Measurements from ENCODE around the gene GNL1.

Gene GNL1

GRCh38 chr6:30491991-30492952 is 64.0 kb downstream of the GNL1 start:
- no peak for TF ChIP-seq POLR2A (IDR thresholded peaks at IDR 0.05; ENCODE audit: low read depth, low read length)
- FAIRE-seq (no peak), DNase-seq (ENCODE audit: insufficient read length, low spot score) (no peak)
